ENCODE measurements around the gene GTF2A2. TPM values are rescaled to one million over a fixed set of nuclear protein-coding genes. Genes with fewer than 3 reads are reported as not detected.
"Not testable (repeated sequence)": the region's sequence is repeated elsewhere in the genome, so short reads cannot be mapped to it uniquely, and the experiment has no call there.

GTF2A2 gene
- total RNA-seq (2014; rRNA removed) = 73.8 and 90.3 TPM in 2 replicates
- 108 TPM for polyA plus RNA-seq (2012)

GRCh38 chr15:59656897-59657634 lies at the start of gene GTF2A2:
Gene GTF2A2, minus strand, starts transcription at chr15:59657515. Its CDS starts 5,238 bp downstream, at chr15:59652277.
- peak; percentile 91 for DNase-seq (ENCODE audit: low read depth)

- DNase-seq (ENCODE audit: low read depth) = no peak
Observed at GRCh38 chr15:59703979-59704796, 46.9 kb upstream of the GTF2A2 start.

DNA sequence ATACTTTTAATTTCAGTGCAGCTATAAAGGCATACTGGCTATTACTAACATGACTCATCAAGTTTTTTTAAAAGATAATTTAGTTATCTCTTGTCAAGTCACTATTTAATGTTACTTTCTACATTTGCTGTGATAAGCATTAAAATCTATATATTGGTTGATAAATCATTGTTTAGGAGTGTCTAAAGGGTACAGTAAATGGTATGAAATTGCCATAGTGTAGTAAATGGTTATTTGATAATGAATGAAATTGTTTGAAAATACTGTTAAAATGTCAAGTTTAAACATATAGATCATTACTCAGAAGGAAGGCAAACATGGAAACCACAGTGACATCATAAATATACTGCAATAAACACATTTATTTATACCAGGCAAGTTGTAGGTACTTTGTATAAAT lies 45.0 kb upstream of the GTF2A2 start:
- no peak for DNase-seq (ENCODE audit: low read depth)

DNA sequence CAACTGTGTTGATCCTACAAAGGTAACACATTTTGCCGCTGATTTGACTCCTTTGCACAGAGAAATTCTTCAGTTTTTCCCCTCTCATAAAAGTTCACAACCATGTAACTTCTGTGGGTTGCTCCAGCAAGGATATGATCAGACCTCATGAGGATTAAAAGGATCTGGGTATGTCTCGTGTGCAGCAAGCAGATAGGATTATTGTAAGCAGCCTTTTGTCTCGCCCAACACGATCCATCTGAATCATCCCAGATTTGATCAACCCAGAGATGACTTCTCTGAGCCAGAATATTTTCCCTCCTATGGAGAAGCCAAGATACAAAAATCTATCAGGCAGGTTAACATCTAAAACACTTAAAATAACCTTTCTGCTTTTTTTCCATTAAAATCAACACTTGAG lies 44.6 kb upstream of the GTF2A2 start:
- no peak for DNase-seq (ENCODE audit: low read depth)

- DNase-seq (ENCODE audit: low read depth) = no peak
Observed at GRCh38 chr15:59699810-59700431, 42.6 kb upstream of the GTF2A2 start.

DNA sequence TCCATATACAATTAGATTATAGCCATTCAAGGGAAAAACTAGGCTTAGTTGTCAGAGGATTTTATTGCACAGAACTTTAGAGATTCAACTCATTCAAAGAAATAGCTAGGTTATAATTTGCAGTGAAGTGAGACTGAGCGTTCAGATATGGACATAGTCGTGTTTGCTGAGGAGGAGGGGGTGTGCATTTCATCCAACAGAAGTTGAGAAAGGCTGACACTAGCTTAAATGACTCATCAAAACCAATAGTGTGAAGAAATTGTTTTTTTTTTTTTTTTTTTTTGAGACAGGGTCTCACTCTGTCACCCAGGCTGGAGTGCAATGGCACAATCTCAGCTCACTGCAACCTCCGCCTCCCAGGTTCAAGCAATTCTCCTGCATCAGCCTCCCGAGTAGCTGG lies 40.8 kb upstream of the GTF2A2 start:
- DNase-seq (ENCODE audit: low read depth) = not testable (repeated sequence)

DNA sequence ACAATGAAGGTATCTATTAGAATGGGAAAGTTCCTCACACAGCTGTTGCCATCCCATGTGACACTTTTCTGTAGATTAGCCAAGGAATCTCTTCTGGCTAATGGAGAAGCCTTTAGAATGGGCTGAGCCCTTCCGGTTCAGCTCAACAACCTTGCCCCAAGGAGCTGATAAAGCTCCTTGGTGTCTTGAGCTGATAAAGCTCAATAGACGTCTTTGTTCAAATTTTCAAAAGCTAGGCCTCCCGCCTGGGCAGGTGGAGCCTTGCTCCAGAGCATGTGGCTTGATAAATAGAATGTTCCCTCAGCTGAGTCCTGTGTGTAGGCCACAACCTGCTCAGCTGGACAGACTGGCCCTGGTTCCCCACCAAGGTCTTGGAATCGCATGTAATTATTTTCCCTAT lies 39.0 kb upstream of the GTF2A2 start:
- DNase-seq (ENCODE audit: low read depth) = no peak

DNA sequence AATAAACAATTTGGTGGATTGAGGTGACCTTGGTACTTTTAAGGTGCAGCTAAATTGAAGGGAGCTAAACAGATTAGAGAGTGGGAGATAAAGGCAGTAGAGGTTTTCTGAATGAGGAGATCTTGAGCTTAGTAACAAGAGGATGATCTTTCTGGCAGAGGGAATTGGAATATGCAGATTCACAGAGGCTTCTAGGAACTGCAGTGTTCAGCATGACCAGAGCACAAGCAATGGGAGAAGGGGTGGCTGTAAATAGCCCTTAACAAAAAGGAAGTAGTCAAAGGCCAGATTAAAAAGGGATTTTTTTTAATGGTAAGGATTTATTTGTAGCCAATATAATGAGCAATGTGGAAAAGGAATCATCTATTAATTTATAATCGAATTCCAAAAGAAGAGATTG lies 37.5 kb upstream of the GTF2A2 start:
- DNase-seq (ENCODE audit: low read depth) = no peak

DNA sequence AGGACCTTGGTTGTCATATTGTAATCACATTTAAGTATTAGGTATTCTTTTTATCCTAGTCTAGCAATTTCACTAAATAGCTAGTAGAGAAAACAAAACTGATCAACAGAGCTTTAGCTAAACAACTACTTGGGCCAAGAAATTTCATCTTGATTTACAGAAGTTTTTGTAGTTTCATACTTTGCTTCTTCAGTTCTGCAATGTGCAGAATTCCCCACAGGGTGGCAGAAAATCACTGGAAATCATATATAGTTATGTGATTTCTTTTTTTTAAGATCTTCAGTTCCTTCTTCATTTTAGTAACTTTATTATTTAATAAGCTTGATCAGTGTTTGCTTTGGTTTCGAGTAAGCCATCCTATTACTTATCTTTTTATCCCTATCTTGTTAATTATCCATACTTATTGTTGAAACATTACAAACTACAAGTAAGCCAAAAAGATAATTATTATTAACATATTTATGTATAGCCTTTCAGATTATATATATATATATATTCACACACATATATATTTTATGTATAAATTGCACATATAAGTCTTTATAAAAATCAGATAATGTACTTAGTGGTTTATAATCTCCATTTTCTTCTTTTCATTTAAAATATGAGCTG lies 34.0 kb upstream of the GTF2A2 start:
- peak; percentile 47 for DNase-seq (ENCODE audit: low read depth)

GRCh38 chr15:59689626-59690236 lies 32.4 kb upstream of the GTF2A2 start:
- peak; percentile 67 for DNase-seq (ENCODE audit: low read depth)

DNA sequence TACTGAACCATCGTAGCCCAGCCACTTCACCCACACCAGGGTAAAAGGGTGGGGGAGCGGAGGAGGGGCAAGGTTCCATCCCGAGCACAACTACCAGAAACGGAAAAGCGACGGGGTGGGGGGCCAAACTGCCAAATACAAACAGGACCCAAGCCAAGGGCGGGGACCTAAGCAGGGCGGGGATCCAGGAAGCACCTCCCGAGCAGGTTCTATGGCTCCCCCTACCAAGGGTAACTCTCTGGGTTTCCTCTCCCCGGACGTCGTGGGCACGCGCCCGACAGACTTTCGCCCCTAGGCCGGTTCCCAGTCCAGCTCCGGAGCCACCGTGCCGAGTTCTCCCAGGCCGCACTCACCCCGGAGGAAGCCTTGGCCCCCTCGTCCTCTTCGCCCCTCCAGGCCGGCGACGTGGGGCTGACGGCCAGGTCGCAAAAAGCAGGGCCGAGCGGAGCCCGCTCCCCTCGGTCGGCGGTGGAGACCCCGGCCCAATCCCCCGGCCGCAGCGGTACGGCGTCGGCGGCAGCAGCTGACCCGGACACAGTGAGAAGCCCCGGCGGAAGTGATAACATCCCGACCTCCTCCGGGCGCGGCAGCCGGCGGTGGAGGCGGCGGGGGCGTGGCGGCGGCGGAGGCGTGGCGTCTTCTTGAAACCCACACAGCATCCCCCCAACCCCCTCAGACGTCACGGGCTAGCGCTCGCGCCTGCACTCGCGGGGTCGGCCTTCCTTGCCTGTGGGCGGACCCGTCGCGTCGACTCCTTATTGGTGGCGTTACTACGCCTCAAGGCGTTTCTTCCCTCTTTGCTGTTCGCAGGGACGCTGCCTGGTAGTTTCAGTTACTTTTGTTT lies 31.7 kb upstream of the GTF2A2 start, which contains the start of gene BNIP2:
TSS of gene BNIP2 (minus strand) at position 539 of the 844 bp plus-strand sequence. CDS start 6,863 bp downstream, outside the sequence.
- DNase-seq (ENCODE audit: low read depth) = peak; percentile 97

DNA sequence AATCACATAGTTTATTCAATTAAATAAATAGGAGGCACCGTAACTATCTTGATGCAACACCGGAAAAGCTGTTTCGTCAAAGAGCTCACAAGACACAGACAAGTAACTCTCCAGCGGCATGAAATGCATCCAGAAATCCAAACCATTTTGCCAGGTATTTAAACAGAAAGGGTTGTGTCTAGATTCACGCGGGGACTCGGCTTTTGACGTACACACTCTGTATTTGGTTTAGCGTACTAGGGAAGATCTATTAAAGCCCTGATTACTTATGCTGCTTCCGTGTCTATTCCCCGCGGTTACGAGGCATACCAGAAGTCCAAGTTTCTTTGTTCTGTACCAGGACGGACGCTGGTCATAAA lies 31.1 kb upstream of the GTF2A2 start:
- DNase-seq (ENCODE audit: low read depth) = peak; percentile 49

DNA sequence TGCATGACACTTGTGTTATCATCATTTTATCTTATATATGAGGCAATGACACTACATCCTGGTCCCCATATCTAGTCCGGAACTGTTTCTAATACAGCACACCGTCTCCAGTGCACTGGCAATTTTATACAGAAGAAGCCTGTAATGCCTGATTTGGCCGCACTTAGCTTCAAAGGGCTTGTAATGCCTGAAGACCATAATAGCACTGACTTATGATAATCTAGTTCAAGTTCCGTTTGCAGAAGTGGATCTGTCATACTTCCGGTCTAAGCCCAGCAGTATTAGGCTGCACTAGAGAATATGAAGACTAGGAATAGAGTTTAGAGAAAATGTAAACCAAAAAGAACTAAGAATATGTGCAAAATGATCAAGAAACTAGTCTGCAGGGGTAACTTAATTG lies 30.5 kb upstream of the GTF2A2 start:
- DNase-seq (ENCODE audit: low read depth) = peak; percentile 12

DNA sequence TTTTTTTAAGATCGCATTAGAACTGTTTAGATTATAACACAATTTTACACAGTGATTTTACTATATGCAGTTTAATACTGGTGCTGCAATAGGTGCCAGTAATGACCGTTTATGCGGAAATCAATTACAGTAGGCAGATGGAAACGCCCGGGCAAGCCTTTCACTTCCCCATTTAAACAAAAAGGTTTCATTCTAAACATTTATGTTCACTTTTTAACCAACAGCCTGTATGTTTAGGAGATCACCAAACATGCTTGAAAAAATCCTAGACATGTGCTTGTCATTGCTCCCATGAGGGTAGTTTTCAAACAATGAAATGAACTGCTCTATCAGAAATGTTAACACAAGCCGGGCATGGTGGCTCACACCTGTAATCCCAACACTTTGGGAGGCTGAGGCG lies 29.1 kb upstream of the GTF2A2 start:
- no peak for DNase-seq (ENCODE audit: low read depth)

DNA sequence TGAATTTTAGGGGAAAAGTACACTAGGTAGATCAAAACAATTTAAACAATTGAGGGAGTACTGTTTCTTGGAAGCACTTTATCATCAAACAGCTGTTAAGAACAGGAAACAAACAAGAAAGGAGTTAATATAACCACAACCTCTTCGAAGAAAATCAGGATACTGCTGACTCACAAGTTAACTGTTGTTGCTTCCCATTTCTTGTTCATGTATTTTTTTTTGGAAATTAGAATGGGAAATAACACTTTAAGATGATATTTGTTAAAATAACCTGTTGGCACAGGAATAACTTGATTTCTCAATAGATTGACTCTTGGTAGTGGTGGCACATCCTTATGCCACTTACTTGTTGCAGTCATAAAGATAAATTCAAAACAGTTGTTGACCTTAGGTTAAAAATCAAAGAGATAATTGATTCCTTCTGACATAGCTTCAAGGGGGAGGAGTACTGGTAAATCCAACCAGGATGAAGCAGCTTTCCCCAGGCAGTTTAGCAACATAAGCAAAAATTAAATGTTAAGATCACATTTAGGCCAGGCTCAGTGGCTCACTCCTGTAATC lies 28.5 kb upstream of the GTF2A2 start:
- DNase-seq (ENCODE audit: low read depth) = peak; percentile 73

- DNase-seq (ENCODE audit: low read depth) = no peak
Observed at GRCh38 chr15:59680870-59681269, 23.6 kb upstream of the GTF2A2 start.

- no peak for DNase-seq (ENCODE audit: low read depth)
Observed at GRCh38 chr15:59680346-59680745, 23.0 kb upstream of the GTF2A2 start.

GRCh38 chr15:59678620-59679019 lies 21.3 kb upstream of the GTF2A2 start:
- no peak for DNase-seq (ENCODE audit: low read depth)

DNA sequence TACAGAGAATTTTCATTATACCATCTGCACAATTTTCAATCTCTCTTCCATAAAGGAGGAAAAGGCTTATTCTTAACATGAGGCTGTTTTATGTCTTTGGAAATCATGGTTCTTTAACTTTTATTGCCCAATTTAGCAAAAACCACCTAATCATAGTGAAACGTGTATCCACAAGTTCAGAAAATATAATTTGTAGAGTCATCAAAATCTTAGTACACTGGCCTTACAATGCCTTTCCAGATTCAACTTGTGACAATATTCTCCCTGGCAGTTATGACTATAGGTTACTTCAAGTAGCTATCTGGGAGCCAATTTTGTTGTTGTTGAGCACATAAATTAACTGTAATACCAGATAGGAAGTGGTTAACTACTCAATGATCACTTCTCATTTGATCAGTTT lies 20.9 kb upstream of the GTF2A2 start:
- DNase-seq (ENCODE audit: low read depth) = no peak

DNA sequence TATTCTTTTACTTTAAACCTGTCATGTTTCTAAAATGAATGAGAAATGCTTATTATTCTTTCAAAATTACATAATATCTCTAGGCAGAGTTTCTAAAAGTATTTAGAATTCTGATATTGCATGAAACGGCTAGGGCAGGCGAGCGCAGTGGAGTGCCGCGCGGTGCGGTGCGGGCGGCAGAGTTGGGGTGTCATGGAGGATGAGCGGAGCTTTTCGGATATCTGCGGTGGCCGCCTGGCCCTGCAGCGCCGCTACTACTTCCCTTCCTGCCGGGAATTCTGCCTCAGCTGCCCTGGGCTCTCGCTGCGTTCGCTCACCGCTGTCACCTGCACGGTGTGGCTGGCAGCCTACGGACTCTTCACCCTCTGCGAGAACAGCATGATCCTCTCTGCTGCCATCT lies 19.2 kb upstream of the GTF2A2 start:
- DNase-seq (ENCODE audit: low read depth) = no peak
